Prostate gland (tissue), 2 donors: Measurements from ENCODE around the gene ABCC5. TPM values are rescaled to one million over a fixed set of nuclear protein-coding genes. Genes with fewer than 3 reads are reported as not detected.

Source experiments
- DNase-seq: peaks from one replicate; pipeline ENCODE4 v3.0.0-alpha.2; 2019; ENCODE audit warnings: low spot score
- H3K27ac ChIP-seq, 2 donors: fragments of 200-600 bp; sonication (generic); 2 replicates each; pipeline ENCODE4 v1.5.1; 2017 to 2019
- H3K27me3 ChIP-seq: fragments of 200-600 bp; sonication (generic); replicated peaks from 2 replicates; pipeline ENCODE4 v1.5.1; 2019; ENCODE audit not compliant: insufficient read depth
- H3K36me3 ChIP-seq, 2 donors: fragments of 200-600 bp; sonication (generic); 1 replicate in 1 of 2; 2 replicates in 1 of 2; pipeline versions ENCODE4 v1.5.1 to v1.8.1; 2017 to 2019
- H3K4me1 ChIP-seq: fragments of 200-600 bp; sonication (generic); replicated peaks from 2 replicates; pipeline ENCODE4 v1.5.1; 2019
- H3K4me3 ChIP-seq, 2 donors: fragments of 200-600 bp; sonication (generic); 2 replicates each; pipeline ENCODE4 v1.5.1; 2017 to 2019
- H3K9me3 ChIP-seq: fragments of 200-600 bp; sonication (generic); 2 replicates; pipeline ENCODE4 v1.5.1; 2017
- CTCF ChIP-seq, 4 experiments: fragments of 200-600 bp in 2 of 4; fragments of 450-650 bp in 2 of 4; sonication (generic) in 2 of 4; IDR thresholded peaks; 1 replicate in 3 of 4; 2 replicates in 1 of 4; pipeline ENCODE4 v1.5.1; 2016 to 2019; ENCODE audit warnings: antibody characterized with exemption in 4 of 4, mild to moderate bottlenecking in 2 of 4, moderate library complexity in 2 of 4
- POLR2A ChIP-seq: fragments of 450-650 bp; IDR thresholded peaks from one replicate; pipeline ENCODE4 v1.6.1; 2016; ENCODE audit warnings: antibody characterized with exemption, mild to moderate bottlenecking
- POLR2AphosphoS5 ChIP-seq: sonication (generic); formaldehyde crosslinking; IDR thresholded peaks from one replicate; pipeline ENCODE4 v1.6.1; 2017; ENCODE audit warnings: antibody characterized with exemption
- WGBS: methylation state at CpG from one replicate; pipeline ENCODE4 v1.1.5; 2018; 5-methylcytosine and 5-hydroxymethylcytosine counted together
- intact Hi-C: fragments of 100-400 bp; cut with DNase I; formaldehyde crosslinking; loops from one replicate; pipeline ENCODE4 v1.14.2; 2022
- total RNA-seq, 2 donors: library from RNA; depleted of rRNA; stranded (reverse); fragments of >200 nt; gene quantifications; one replicate each; pipeline ENCODE4 v1.1.0, GENCODE V29; 2016

ABCC5 gene
- total RNA-seq, 2 donors from 2014 or later, result 17.9 to 43.6 TPM

GRCh38 chr3:184001761-184002160 is 15.9 kb downstream of the ABCC5 start:
- 67% methylated on average over 3 of the region's 3 CpGs for WGBS
- Histone ChIP-seq H3K4me3 (no peak overlapping the region), H3K36me3 (no peaks in the 10 kb centered on the region), H3K4me1 (no peaks in the 10 kb centered on the region), H3K27ac (no peak overlapping the region), H3K27me3 (no peaks in the 10 kb centered on the region), H3K9me3 (no peaks in the 10 kb centered on the region)
- TF ChIP-seq CTCF (IDR thresholded peaks at IDR 0.05) (no peak), POLR2AphosphoS5 (no peak), POLR2A (no peak)
- intact Hi-C loops, result no loop called here
- DNase-seq, result no peak

- Histone ChIP-seq H3K9me3 (no peaks in the 10 kb centered on the region), H3K4me1 (no peaks in the 10 kb centered on the region), H3K27me3 (no peaks in the 10 kb centered on the region), H3K27ac (no peak overlapping the region), H3K36me3 (no peaks in the 10 kb centered on the region), H3K4me3 (no peak overlapping the region)
- peak; percentile 52 for TF ChIP-seq POLR2AphosphoS5
- TF ChIP-seq POLR2A, result no peak
- no peak for TF ChIP-seq CTCF (IDR thresholded peaks at IDR 0.05)
- intact Hi-C loops, result no loop called here
- DNase-seq, result no peak
- WGBS, result 44% methylated on average over 5 of the region's 5 CpGs
Observed at GRCh38 chr3:183991403-183991802, 26.3 kb downstream of the ABCC5 start.

GRCh38 chr3:183988216-183988790 is 29.4 kb downstream of the ABCC5 start:
- no peak for TF ChIP-seq POLR2A
- no peak for TF ChIP-seq POLR2AphosphoS5
- no peak for TF ChIP-seq CTCF (IDR thresholded peaks at IDR 0.05)
- DNase-seq, result no peak
- 83% methylated on average over 16 of the region's 16 CpGs for WGBS

GRCh38 chr3:183987000-183987600 is 30.6 kb downstream of the ABCC5 start:
- TF ChIP-seq POLR2A (no peak), CTCF (IDR thresholded peaks at IDR 0.05) (no peak), POLR2AphosphoS5 (no peak)
- DNase-seq, result no peak
- Histone ChIP-seq H3K27ac (no peak overlapping the region), H3K4me3 (no peak overlapping the region), H3K4me1 (peaks cover 25% of the 10 kb centered on the region), H3K36me3 (no peaks in the 10 kb centered on the region), H3K27me3 (no peaks in the 10 kb centered on the region), H3K9me3 (no peaks in the 10 kb centered on the region)
- WGBS, result 58% methylated on average over 11 of the region's 11 CpGs
- intact Hi-C loops, result no loop called here

More at GRCh38 chr3:183988216-183988790, 29.4 kb downstream of the ABCC5 start:
- Histone ChIP-seq H3K36me3 (no peaks in the 10 kb centered on the region), H3K4me1 (peaks cover 21% of the 10 kb centered on the region), H3K9me3 (no peaks in the 10 kb centered on the region), H3K27ac (no peak overlapping the region), H3K4me3 (no peak overlapping the region), H3K27me3 (no peaks in the 10 kb centered on the region)
- intact Hi-C loops, result no loop called here
